K562 (cell line): ENCODE data around the gene GOPC.

Experiments used
- EGR1 ChIP-seq: fragments of 450-650 bp; conservative IDR thresholded peaks from 2 replicates; pipeline ENCODE4 v1.6.1; 2017; ENCODE audit warnings: mild to moderate bottlenecking
- SIN3A ChIP-seq, 2 experiments: fragments of 150-350 bp in 1 of 2; IDR thresholded peaks; 2 replicates each; pipeline ENCODE4 v1.6.1; 2011 to 2016; ENCODE audit warnings: borderline replicate concordance in 2 of 2, low read depth in 2 of 2, low read length in 2 of 2, mild to moderate bottlenecking in 2 of 2, moderate library complexity in 2 of 2; ENCODE audit not compliant: control insufficient read depth in 1 of 2
- SMARCB1 ChIP-seq: IDR thresholded peaks from 2 replicates; pipeline ENCODE4 v1.6.1; 2011; ENCODE audit warnings: improper control_type of control experiment, low read depth; ENCODE audit not compliant: insufficient read length
- SNRNP70 ChIP-seq: fragments of 200-400 bp; formaldehyde crosslinking; optimal IDR thresholded peaks from 2 replicates; pipeline ENCODE3; 2017; ENCODE audit warnings: low read depth, low read length

GRCh38 chr6:117545161-117545595 lies 57.1 kb downstream of the GOPC start:
- TF ChIP-seq SIN3A (IDR thresholded peaks at IDR 0.05; ENCODE audit: borderline replicate concordance in 2 of 2, control insufficient read depth in 1 of 2, low read depth in 2 of 2, low read length in 2 of 2) (no peak), EGR1 (no peak), SNRNP70 (no peak), SMARCB1 (no peak)
